ENCODE measurements around the gene CPSF4. TPM values are rescaled to one million over a fixed set of nuclear protein-coding genes. Genes with fewer than 3 reads are reported as not detected.

CPSF4 gene
- total and polyA plus RNA-seq, 2 donors (not counting 1 experiment from before 2014, with no cell fraction given) = 52.9 to 63.2 TPM

DNA sequence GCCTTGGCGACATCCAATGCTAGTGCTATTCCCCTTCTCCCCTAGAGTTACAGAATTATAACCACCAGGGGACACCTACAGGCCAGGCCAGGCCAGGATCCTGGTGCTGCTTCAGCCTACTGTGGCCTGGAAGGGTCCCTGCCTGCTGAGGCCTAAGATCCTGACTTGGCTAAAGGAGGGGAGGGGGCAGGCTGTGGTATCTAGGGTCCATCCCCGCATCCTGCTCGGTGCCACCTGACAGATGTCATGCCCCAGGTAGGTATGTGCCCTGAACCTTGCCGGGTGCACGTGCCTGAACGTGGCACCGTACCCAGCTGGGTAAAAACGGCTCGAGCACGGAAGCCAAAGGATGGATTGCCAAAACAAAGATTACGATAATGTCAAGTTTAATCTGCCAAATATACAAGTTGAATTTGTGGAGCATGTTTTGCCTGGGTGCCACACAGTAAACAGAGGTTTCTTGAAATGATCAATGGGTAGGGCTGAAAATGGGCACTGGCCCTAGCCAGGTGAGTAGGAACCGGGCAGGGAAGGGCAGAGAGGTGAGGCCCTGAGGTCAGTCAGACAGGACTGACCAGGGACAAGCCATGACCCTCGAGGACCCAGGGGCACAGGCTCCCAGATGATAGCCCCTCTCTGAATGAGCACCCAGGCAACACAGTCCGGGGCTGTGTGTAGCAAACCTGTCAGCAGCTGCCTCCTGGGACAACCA is 43.0 kb upstream of the CPSF4 start:
- ChIA-PET POLR2A (no interaction called here), CTCF (no interaction called here)
- Histone ChIP-seq H3K27ac (ENCODE audit: low read length in 2 of 2) (no peak overlapping the region), H3K36me3 (replicated peaks in 1 of 2; ENCODE audit: control extremely low read depth in 1 of 2, control insufficient read depth in 1 of 2, extremely low read depth in 1 of 2, insufficient read depth in 2 of 2, low read length in 1 of 2) (peaks cover 4 to 73% of the 10 kb centered on the region in 2 experiments), H3K27me3 (replicated peaks in 1 of 4; ENCODE audit: control extremely low read depth in 1 of 4, control insufficient read depth in 3 of 4, insufficient read depth in 4 of 4, low read length in 3 of 4) (no peaks in the 10 kb centered on the region), H3K9ac (ENCODE audit: low read length) (no peak overlapping the region), H2AFZ (ENCODE audit: insufficient read depth, low read depth, low read length, poor library complexity, severe bottlenecking) (no peak overlapping the region), H3K4me2 (replicated peaks; ENCODE audit: low read depth, low read length, poor library complexity, severe bottlenecking) (no peak overlapping the region), H3K4me3 (ENCODE audit: control extremely low read depth in 1 of 5, extremely low read depth in 1 of 5, insufficient read depth in 1 of 5, low read depth in 2 of 5, low read length in 4 of 5) (no peak overlapping the region), H3K4me1 (ENCODE audit: control insufficient read depth in 2 of 2, insufficient read depth in 2 of 2, low read length in 2 of 2) (peaks cover 12 to 20% of the 10 kb centered on the region in 2 donors), H3K9me3 (ENCODE audit: control extremely low read depth in 1 of 3, control insufficient read depth in 2 of 3, insufficient read depth in 1 of 3, low read length in 2 of 3) (no peaks in the 10 kb centered on the region), H4K20me1 (ENCODE audit: control insufficient read depth, insufficient read depth, low read length, poor library complexity, severe bottlenecking) (peaks cover 96% of the 10 kb centered on the region), H3K79me2 (ENCODE audit: control insufficient read depth, insufficient read depth, low read length) (peaks cover 22% of the 10 kb centered on the region)
- Mint-ChIP-seq H3K4me1 (peaks cover 22% of the 10 kb centered on the region), H3K27ac (peak overlapping the region; percentile 32), H3K27me3 (no peaks in the 10 kb centered on the region), H3K4me3 (no peak overlapping the region), H3K9me3 (ENCODE audit: insufficient read depth) (no peaks in the 10 kb centered on the region)
- WGBS (ENCODE audit: insufficient coverage) = 93% methylated on average over 12 of the region's 14 CpGs
- intact Hi-C loops (cut with micrococcal nuclease) = no loop called here
- ATAC-seq (ENCODE audit: low read depth) (no peak), DNase-seq (no peak)
- no peak for TF ChIP-seq EZH2 (IDR thresholded peaks at IDR 0.05; ENCODE audit: borderline replicate concordance, insufficient read depth, low read depth, low read length, poor library complexity, severe bottlenecking)
- TF ChIP-seq, protein P1, sequence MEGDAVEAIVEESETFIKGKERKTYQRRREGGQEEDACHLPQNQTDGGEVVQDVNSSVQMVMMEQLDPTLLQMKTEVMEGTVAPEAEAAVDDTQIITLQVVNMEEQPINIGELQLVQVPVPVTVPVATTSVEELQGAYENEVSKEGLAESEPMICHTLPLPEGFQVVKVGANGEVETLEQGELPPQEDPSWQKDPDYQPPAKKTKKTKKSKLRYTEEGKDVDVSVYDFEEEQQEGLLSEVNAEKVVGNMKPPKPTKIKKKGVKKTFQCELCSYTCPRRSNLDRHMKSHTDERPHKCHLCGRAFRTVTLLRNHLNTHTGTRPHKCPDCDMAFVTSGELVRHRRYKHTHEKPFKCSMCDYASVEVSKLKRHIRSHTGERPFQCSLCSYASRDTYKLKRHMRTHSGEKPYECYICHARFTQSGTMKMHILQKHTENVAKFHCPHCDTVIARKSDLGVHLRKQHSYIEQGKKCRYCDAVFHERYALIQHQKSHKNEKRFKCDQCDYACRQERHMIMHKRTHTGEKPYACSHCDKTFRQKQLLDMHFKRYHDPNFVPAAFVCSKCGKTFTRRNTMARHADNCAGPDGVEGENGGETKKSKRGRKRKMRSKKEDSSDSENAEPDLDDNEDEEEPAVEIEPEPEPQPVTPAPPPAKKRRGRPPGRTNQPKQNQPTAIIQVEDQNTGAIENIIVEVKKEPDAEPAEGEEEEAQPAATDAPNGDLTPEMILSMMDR (IDR thresholded peaks at IDR 0.05) = no peak
